Activated CD8-positive, alpha-beta memory T cell treated with anti-CD3 and anti-CD28 coated beads for 1 hour (primary cell): Measurements from ENCODE around the gene RAD51B.

ENCODE experiments used
- DNase-seq, 2 donors: peaks; one replicate each; pipeline ENCODE4 v3.0.0-alpha.2; 2020; ENCODE audit warnings: low read depth in 1 of 2; ENCODE audit errors: extremely low read depth in 1 of 2

The RAD51B gene

GRCh38 chr14:68225321-68225720, 405.7 kb downstream of the RAD51B start:
- DNase-seq = no peak

- DNase-seq = no peak
These were observed 406.9 kb downstream of the RAD51B start for GRCh38 chr14:68226523-68226922.

GRCh38 chr14:68228656-68229055, 409.1 kb downstream of the RAD51B start:
- DNase-seq = no peak

GRCh38 chr14:68229423-68230100, 410.0 kb downstream of the RAD51B start:
- DNase-seq = no peak

- no peak for DNase-seq
These were observed 410.8 kb downstream of the RAD51B start for GRCh38 chr14:68230202-68230949.

- no peak for DNase-seq
These were observed 411.6 kb downstream of the RAD51B start for GRCh38 chr14:68230950-68231717.

- DNase-seq = no peak
These were observed 412.3 kb downstream of the RAD51B start for GRCh38 chr14:68231898-68232297.

- no peak for DNase-seq
These were observed 412.9 kb downstream of the RAD51B start for GRCh38 chr14:68232300-68233055.

GRCh38 chr14:68233101-68233784, 413.7 kb downstream of the RAD51B start:
- no peak for DNase-seq

- DNase-seq = no peak
These were observed 414.7 kb downstream of the RAD51B start for GRCh38 chr14:68234101-68234905.

- no peak for DNase-seq
These were observed 415.4 kb downstream of the RAD51B start for GRCh38 chr14:68235011-68235410.

- no peak for DNase-seq
These were observed 417.2 kb downstream of the RAD51B start for GRCh38 chr14:68236582-68237458.

GRCh38 chr14:68238551-68238950, 419.0 kb downstream of the RAD51B start:
- no peak for DNase-seq

GRCh38 chr14:68238976-68239375, 419.4 kb downstream of the RAD51B start:
- no peak for DNase-seq

GRCh38 chr14:68239988-68240771, 420.6 kb downstream of the RAD51B start:
- no peak for DNase-seq

- no peak for DNase-seq
These were observed 422.4 kb downstream of the RAD51B start for GRCh38 chr14:68241862-68242487.

GRCh38 chr14:68243450-68244010, 424.0 kb downstream of the RAD51B start:
- DNase-seq = no peak
